ENCODE results near the gene TNRC6A. TPM values are rescaled to one million over a fixed set of nuclear protein-coding genes. Genes with fewer than 3 reads are reported as not detected.
"Not testable (repeated sequence)": the region's sequence is repeated elsewhere in the genome, so short reads cannot be mapped to it uniquely, and the experiment has no call there.

The TNRC6A gene
- total RNA-seq, 1 donor from 2014 or later, result 55.7 TPM

GRCh38 chr16:24854607-24855171, 125.2 kb downstream of the TNRC6A start:
- Histone ChIP-seq H3K79me2 (ENCODE audit: low read depth) (no peaks in the 10 kb centered on the region), H3K9ac (no peak overlapping the region), H2AFZ (replicated peaks) (no peak overlapping the region), H4K20me1 (ENCODE audit: low read depth) (peaks cover 4% of the 10 kb centered on the region), H3K27me3 (no peaks in the 10 kb centered on the region), H3K4me1 (no peaks in the 10 kb centered on the region), H3K36me3 (no peaks in the 10 kb centered on the region), H3K4me2 (no peak overlapping the region), H3K4me3 (no peak overlapping the region), H3F3A (ENCODE audit: low read depth) (no peaks in the 10 kb centered on the region), H3K9me3 (ENCODE audit: low read depth) (no peaks in the 10 kb centered on the region), H3K27ac (no peak overlapping the region)
- no peak overlapping the region for H3K27ac Mint-ChIP-seq
- H3K4me3 Mint-ChIP-seq, result no peak overlapping the region
- no peak for DNase-seq (ENCODE audit: low spot score)
- H3K4me1 Mint-ChIP-seq, result no peaks in the 10 kb centered on the region
- peaks cover 11% of the 10 kb centered on the region for H3K27me3 Mint-ChIP-seq (ENCODE audit: insufficient read depth, low read depth)
- TF ChIP-seq EZH2phosphoT487 (IDR thresholded peaks at IDR 0.05) (no peak), EZH2 (IDR thresholded peaks at IDR 0.05) (no peak)
- TF ChIP-seq, protein P1, sequence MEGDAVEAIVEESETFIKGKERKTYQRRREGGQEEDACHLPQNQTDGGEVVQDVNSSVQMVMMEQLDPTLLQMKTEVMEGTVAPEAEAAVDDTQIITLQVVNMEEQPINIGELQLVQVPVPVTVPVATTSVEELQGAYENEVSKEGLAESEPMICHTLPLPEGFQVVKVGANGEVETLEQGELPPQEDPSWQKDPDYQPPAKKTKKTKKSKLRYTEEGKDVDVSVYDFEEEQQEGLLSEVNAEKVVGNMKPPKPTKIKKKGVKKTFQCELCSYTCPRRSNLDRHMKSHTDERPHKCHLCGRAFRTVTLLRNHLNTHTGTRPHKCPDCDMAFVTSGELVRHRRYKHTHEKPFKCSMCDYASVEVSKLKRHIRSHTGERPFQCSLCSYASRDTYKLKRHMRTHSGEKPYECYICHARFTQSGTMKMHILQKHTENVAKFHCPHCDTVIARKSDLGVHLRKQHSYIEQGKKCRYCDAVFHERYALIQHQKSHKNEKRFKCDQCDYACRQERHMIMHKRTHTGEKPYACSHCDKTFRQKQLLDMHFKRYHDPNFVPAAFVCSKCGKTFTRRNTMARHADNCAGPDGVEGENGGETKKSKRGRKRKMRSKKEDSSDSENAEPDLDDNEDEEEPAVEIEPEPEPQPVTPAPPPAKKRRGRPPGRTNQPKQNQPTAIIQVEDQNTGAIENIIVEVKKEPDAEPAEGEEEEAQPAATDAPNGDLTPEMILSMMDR (IDR thresholded peaks at IDR 0.05), result no peak
- no peaks in the 10 kb centered on the region for H3K36me3 Mint-ChIP-seq
- no peaks in the 10 kb centered on the region for H3K9me3 Mint-ChIP-seq

DNA sequence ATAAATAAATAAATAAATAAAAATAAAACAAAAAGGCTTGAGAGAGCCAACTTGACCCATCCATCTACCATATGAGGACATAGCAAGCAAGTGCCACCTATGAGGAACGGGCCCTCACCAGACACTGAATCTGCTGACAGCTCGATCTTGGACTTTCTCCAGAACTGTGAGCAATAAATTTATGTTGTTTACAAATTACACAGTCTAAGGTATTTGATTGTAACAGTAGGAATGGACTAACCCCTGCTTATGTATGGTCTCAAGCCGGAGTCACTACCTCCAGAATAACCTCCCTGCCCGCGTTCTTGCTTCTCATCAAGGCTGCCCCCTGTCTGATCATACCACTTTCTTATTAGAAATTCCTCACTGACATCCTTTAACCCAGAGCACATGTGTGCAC, 126.2 kb downstream of the TNRC6A start:
- peaks cover 4% of the 10 kb centered on the region for H4K20me1 ChIP-seq (ENCODE audit: low read depth)
- H3K36me3 Mint-ChIP-seq, result no peaks in the 10 kb centered on the region
- no peak for DNase-seq (ENCODE audit: low spot score)
- no peaks in the 10 kb centered on the region for H3F3A ChIP-seq (ENCODE audit: low read depth)
- H3K9me3 Mint-ChIP-seq, result no peaks in the 10 kb centered on the region
- no peak overlapping the region for H3K27ac ChIP-seq
- H3K4me1 ChIP-seq, result no peaks in the 10 kb centered on the region
- H3K27me3 ChIP-seq, result no peaks in the 10 kb centered on the region
- H3K27ac Mint-ChIP-seq, result no peak overlapping the region
- H3K4me3 ChIP-seq, result no peak overlapping the region
- no peaks in the 10 kb centered on the region for H3K79me2 ChIP-seq (ENCODE audit: low read depth)
- no peaks in the 10 kb centered on the region for H3K4me1 Mint-ChIP-seq
- H3K9ac ChIP-seq, result no peak overlapping the region
- H3K4me3 Mint-ChIP-seq, result no peak overlapping the region
- no peaks in the 10 kb centered on the region for H3K9me3 ChIP-seq (ENCODE audit: low read depth)
- no peaks in the 10 kb centered on the region for H3K36me3 ChIP-seq
- TF ChIP-seq EZH2 (IDR thresholded peaks at IDR 0.05) (no peak), EZH2phosphoT487 (IDR thresholded peaks at IDR 0.05) (no peak)
- TF ChIP-seq, protein P1 (IDR thresholded peaks at IDR 0.05), result no peak
- no peak overlapping the region for H3K4me2 ChIP-seq
- H3K27me3 Mint-ChIP-seq (ENCODE audit: insufficient read depth, low read depth), result peaks cover 8% of the 10 kb centered on the region
- no peak overlapping the region for H2AFZ ChIP-seq (replicated peaks)

GRCh38 chr16:24856871-24857270, 127.4 kb downstream of the TNRC6A start:
- not testable (repeated sequence) for H3K9ac ChIP-seq; H3K4me3 ChIP-seq; H3K27me3 Mint-ChIP-seq (ENCODE audit: insufficient read depth, low read depth); H3K36me3 ChIP-seq; H3K27ac Mint-ChIP-seq; H3K4me3 Mint-ChIP-seq; H4K20me1 ChIP-seq (ENCODE audit: low read depth); H3F3A ChIP-seq (ENCODE audit: low read depth); H3K27ac ChIP-seq; H3K27me3 ChIP-seq; H3K9me3 ChIP-seq (ENCODE audit: low read depth); DNase-seq (ENCODE audit: low spot score); H3K4me1 Mint-ChIP-seq; H3K9me3 Mint-ChIP-seq; H3K4me2 ChIP-seq; H3K4me1 ChIP-seq; H3K36me3 Mint-ChIP-seq; H2AFZ ChIP-seq (replicated peaks); H3K79me2 ChIP-seq (ENCODE audit: low read depth)

- Mint-ChIP-seq H3K4me3 (no peak overlapping the region), H3K36me3 (no peaks in the 10 kb centered on the region), H3K4me1 (no peaks in the 10 kb centered on the region), H3K27me3 (ENCODE audit: insufficient read depth, low read depth) (peaks cover 8% of the 10 kb centered on the region), H3K9me3 (no peaks in the 10 kb centered on the region), H3K27ac (no peak overlapping the region)
- Histone ChIP-seq H3K9ac (no peak overlapping the region), H3K27ac (no peak overlapping the region), H3K27me3 (no peaks in the 10 kb centered on the region), H3K79me2 (ENCODE audit: low read depth) (no peaks in the 10 kb centered on the region), H3K4me2 (no peak overlapping the region), H3K4me1 (no peaks in the 10 kb centered on the region), H3F3A (ENCODE audit: low read depth) (no peaks in the 10 kb centered on the region), H4K20me1 (ENCODE audit: low read depth) (peaks cover 4% of the 10 kb centered on the region), H3K9me3 (ENCODE audit: low read depth) (no peaks in the 10 kb centered on the region), H3K4me3 (no peak overlapping the region), H3K36me3 (no peaks in the 10 kb centered on the region), H2AFZ (replicated peaks) (no peak overlapping the region)
- DNase-seq (ENCODE audit: low spot score), result peak; percentile 87
- TF ChIP-seq EZH2 (IDR thresholded peaks at IDR 0.05) (no peak), EZH2phosphoT487 (IDR thresholded peaks at IDR 0.05) (no peak)
- TF ChIP-seq, protein P1 (IDR thresholded peaks at IDR 0.05), result no peak
Observed at GRCh38 chr16:24858219-24859041, 129.0 kb downstream of the TNRC6A start.
